Endothelial cell of umbilical vein (primary cell): ENCODE results near the gene OLFM1. TPM values are rescaled to one million over a fixed set of nuclear protein-coding genes. Genes with fewer than 3 reads are reported as not detected.

ENCODE experiments used
- BruUV-seq: library from RNA; stranded (reverse); fragments of 400-500 nt; replicated peaks from 2 replicates; lab custom pipeline; 2021; lab: Mats Ljungman, UMichigan
- CTCF ChIA-PET: fragments of 300-600, 350-600 bp; sonication (Branson Sonifier 250); formaldehyde crosslinking; loops from one replicate; lab custom pipeline; 2021; ENCODE audit warnings: antibody characterized with exemption, inconsistent platforms; lab: Charles Lee
- POLR2A ChIA-PET: fragments of 300-600, 350-600 bp; sonication (Branson Sonifier 250); formaldehyde crosslinking; loops from one replicate; lab custom pipeline; 2021; ENCODE audit warnings: antibody characterized with exemption, inconsistent platforms; lab: Charles Lee
- DNase-seq: peaks from one replicate; pipeline ENCODE4 v3.0.0-alpha.2; 2011; ENCODE audit warnings: low read depth, low spot score
- FAIRE-seq: peaks from 2 replicates; lab custom pipeline; 2011; peaks lifted over from hg19 to GRCh38; lab: Jason Lieb, UNC
- H2AFZ ChIP-seq: 2 replicates; pipeline ENCODE4 v1.6.0; 2012; ENCODE audit warnings: low read depth, low read length, control low read depth, inconsistent platforms
- H3K27ac ChIP-seq: 2 replicates; pipeline ENCODE4 v1.5.1; 2011; ENCODE audit warnings: low read depth, mild to moderate bottlenecking, control low read depth, low read length, moderate library complexity; ENCODE audit not compliant: insufficient read depth
- H3K27me3 ChIP-seq, 2 experiments: 2 replicates each; pipeline versions ENCODE4 v1.6.0 to v1.6.1; 2011; ENCODE audit warnings: low read length in 2 of 2, mixed read lengths in 1 of 2; ENCODE audit not compliant: control insufficient read depth in 2 of 2, insufficient read depth in 2 of 2
- H3K36me3 ChIP-seq, 2 experiments: 2 replicates in 1 of 2; 3 replicates in 1 of 2; pipeline ENCODE4 v1.5.1; 2011; ENCODE audit warnings: low read length in 2 of 2, mild to moderate bottlenecking in 1 of 2, moderate library complexity in 1 of 2; ENCODE audit not compliant: control insufficient read depth in 2 of 2, insufficient read depth in 2 of 2; ENCODE audit errors: extremely low read depth in 1 of 2
- H3K4me1 ChIP-seq: 3 replicates; pipeline ENCODE4 v1.5.1; 2011; ENCODE audit warnings: mild to moderate bottlenecking, low read length; ENCODE audit not compliant: control insufficient read depth, insufficient read depth; ENCODE audit errors: extremely low read depth
- H3K4me2 ChIP-seq: 2 replicates; pipeline ENCODE4 v1.6.1; 2011; ENCODE audit warnings: low read length, control low read depth, mixed read lengths; ENCODE audit not compliant: insufficient read depth
- H3K4me3 ChIP-seq, 3 experiments: fragments of 200-600 bp in 1 of 3; sonication (generic), shearing (Covaris generic) in 1 of 3; replicated peaks in 1 of 3; 2 replicates each; pipeline ENCODE4 v1.5.1; 2011 to 2016; ENCODE audit warnings: control low read depth in 3 of 3, low read length in 3 of 3, mild to moderate bottlenecking in 2 of 3, inconsistent platforms in 1 of 3, low read depth in 1 of 3, moderate library complexity in 1 of 3; ENCODE audit not compliant: insufficient read depth in 1 of 3
- H3K79me2 ChIP-seq: 2 replicates; pipeline ENCODE4 v1.6.0; 2012; ENCODE audit warnings: low read length, inconsistent platforms; ENCODE audit not compliant: control insufficient read depth, insufficient read depth
- H3K9ac ChIP-seq: replicated peaks from 2 replicates; pipeline ENCODE3; 2011; ENCODE audit warnings: low read length, control low read depth; ENCODE audit not compliant: insufficient read depth; ENCODE audit errors: extremely low read depth
- H3K9me1 ChIP-seq: replicated peaks from 3 replicates; pipeline ENCODE4 v1.6.0; 2011; ENCODE audit warnings: mild to moderate bottlenecking, low read length; ENCODE audit not compliant: control insufficient read depth, insufficient read depth; ENCODE audit errors: extremely low read depth
- H3K9me3 ChIP-seq: replicated peaks from 2 replicates; pipeline ENCODE4 v1.5.1; 2012; ENCODE audit warnings: low read length, inconsistent platforms; ENCODE audit not compliant: control insufficient read depth, insufficient read depth
- H4K20me1 ChIP-seq: replicated peaks from 2 replicates; pipeline ENCODE3; 2011; ENCODE audit warnings: mild to moderate bottlenecking, low read length; ENCODE audit not compliant: control insufficient read depth, insufficient read depth; ENCODE audit errors: extremely low read depth
- EZH2 ChIP-seq: IDR thresholded peaks from 2 replicates; pipeline ENCODE4 v1.6.1; 2012; ENCODE audit warnings: borderline replicate concordance, low read depth, mild to moderate bottlenecking, moderate library complexity, low read length, inconsistent platforms; ENCODE audit not compliant: severe bottlenecking
- FOS ChIP-seq: IDR thresholded peaks from 2 replicates; pipeline ENCODE4 v1.6.1; 2011; ENCODE audit warnings: mild to moderate bottlenecking, low read length, moderate library complexity, borderline replicate concordance; ENCODE audit not compliant: insufficient read depth
- GATA2 ChIP-seq: IDR thresholded peaks from 2 replicates; pipeline ENCODE4 v1.7.0; 2011; ENCODE audit warnings: low read depth, mild to moderate bottlenecking, moderate library complexity, mixed read lengths, low read length; ENCODE audit not compliant: insufficient read length, insufficient read depth
- JUN ChIP-seq: IDR thresholded peaks from 2 replicates; pipeline ENCODE4 v1.6.1; 2011; ENCODE audit warnings: borderline replicate concordance, low read depth; ENCODE audit not compliant: insufficient read length, insufficient read depth
- MYC ChIP-seq: IDR thresholded peaks from one replicate; pipeline ENCODE4 v1.6.1; 2011; ENCODE audit warnings: mild to moderate bottlenecking, low read depth, low read length
- POLR2A ChIP-seq: IDR thresholded peaks from 2 replicates; pipeline ENCODE4 v1.6.1; 2012; ENCODE audit warnings: low read depth, mild to moderate bottlenecking, control low read depth, low read length
- POLR2AphosphoS5 ChIP-seq: IDR thresholded peaks from 2 replicates; pipeline ENCODE4 v1.6.1; 2012; ENCODE audit warnings: low read depth, mild to moderate bottlenecking, control low read depth, low read length, moderate library complexity; ENCODE audit not compliant: insufficient read depth
- dilution Hi-C: fragments of 300-500 bp; cut with MboI; formaldehyde crosslinking; loops from one replicate; pipeline ENCODE4 v1.15.0; 2019; ENCODE audit warnings: low sequenced_read_pairs; ENCODE audit not compliant: extremely low pct_ligation_motif_present
- intact Hi-C: fragments of 100-400 bp; cut with micrococcal nuclease; formaldehyde crosslinking; loops from one replicate; pipeline ENCODE4 v1.10.0; 2022
- polyA plus RNA-seq, 4 experiments: library from polyadenylated mRNA; depleted of rRNA in 3 of 4; stranded (reverse) in 3 of 4; unstranded in 1 of 4; fragments of >200 nt; gene quantifications; 2 replicates each; pipeline versions ENCODE4 v1.2.1 to v1.2.3, GENCODE V29; 2011 to 2012; ENCODE audit warnings: missing spikeins in 1 of 4
- total RNA-seq: library from RNA; stranded (reverse); gene quantifications from 2 replicates; pipeline ENCODE4 v1.2.3, GENCODE V29; 2021
- TF ChIP-seq, protein P1 (sequence below), 2 donors: IDR thresholded peaks; 1 replicate in 1 of 2; 2 replicates in 1 of 2; pipeline ENCODE4 v1.5.1; 2011; ENCODE audit warnings: low read length in 2 of 2, mild to moderate bottlenecking in 2 of 2, moderate library complexity in 2 of 2, control low read depth in 1 of 2, inconsistent platforms in 1 of 2, low read depth in 1 of 2; ENCODE audit not compliant: insufficient read depth in 1 of 2; ENCODE audit errors: extremely low read depth in 1 of 2
- TF ChIP-seq, protein P2 (sequence below): IDR thresholded peaks from 2 replicates; pipeline ENCODE4 v1.6.1; 2011; ENCODE audit not compliant: insufficient read depth, insufficient read length

Gene OLFM1
- total and polyA plus RNA-seq, 2 donors (not counting 3 experiments of a cell fraction or from before 2014, with no cell fraction given): 0.07 to 0.95 TPM

DNA sequence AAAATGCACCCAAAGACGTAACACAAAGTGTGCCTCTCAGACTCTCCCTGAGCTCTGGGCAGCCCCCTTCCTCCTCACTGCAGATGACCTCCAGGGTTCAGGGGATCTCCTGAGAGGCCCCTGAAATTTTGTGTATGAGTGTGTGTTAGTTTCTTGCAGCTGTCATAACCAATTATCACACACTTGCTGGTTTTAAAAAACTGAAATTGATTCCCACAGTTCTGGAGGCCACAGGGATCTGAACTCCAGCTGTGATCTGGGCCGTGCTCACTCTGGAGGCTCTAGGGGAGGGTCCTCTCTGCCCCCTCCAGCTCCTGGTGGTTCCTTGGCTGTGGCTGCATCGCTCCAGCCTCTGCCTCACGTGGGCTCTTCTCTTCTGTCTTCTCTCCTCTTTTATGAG is 58.8 kb downstream of the OLFM1 start:
- Histone ChIP-seq H4K20me1 (no peaks in the 10 kb centered on the region), H3K9me1 (no peaks in the 10 kb centered on the region), H3K4me3 (no peak overlapping the region), H3K27ac (no peak overlapping the region), H3K27me3 (no peaks in the 10 kb centered on the region), H3K4me2 (no peak overlapping the region), H3K4me1 (no peaks in the 10 kb centered on the region), H3K9ac (no peak overlapping the region), H3K36me3 (no peaks in the 10 kb centered on the region), H3K9me3 (peaks cover 2% of the 10 kb centered on the region), H2AFZ (no peak overlapping the region), H3K79me2 (no peaks in the 10 kb centered on the region)
- DNase-seq: no peak
- ChIA-PET POLR2A (no interaction called here), CTCF (no interaction called here)
- TF ChIP-seq EZH2 (no peak), JUN (no peak), POLR2AphosphoS5 (no peak), FOS (no peak), GATA2 (no peak), MYC (no peak), POLR2A (no peak)
- dilution Hi-C loops (no loop called here), intact Hi-C loops (no loop called here)
- FAIRE-seq: no peak
- BruUV-seq: no TSS peak

DNA sequence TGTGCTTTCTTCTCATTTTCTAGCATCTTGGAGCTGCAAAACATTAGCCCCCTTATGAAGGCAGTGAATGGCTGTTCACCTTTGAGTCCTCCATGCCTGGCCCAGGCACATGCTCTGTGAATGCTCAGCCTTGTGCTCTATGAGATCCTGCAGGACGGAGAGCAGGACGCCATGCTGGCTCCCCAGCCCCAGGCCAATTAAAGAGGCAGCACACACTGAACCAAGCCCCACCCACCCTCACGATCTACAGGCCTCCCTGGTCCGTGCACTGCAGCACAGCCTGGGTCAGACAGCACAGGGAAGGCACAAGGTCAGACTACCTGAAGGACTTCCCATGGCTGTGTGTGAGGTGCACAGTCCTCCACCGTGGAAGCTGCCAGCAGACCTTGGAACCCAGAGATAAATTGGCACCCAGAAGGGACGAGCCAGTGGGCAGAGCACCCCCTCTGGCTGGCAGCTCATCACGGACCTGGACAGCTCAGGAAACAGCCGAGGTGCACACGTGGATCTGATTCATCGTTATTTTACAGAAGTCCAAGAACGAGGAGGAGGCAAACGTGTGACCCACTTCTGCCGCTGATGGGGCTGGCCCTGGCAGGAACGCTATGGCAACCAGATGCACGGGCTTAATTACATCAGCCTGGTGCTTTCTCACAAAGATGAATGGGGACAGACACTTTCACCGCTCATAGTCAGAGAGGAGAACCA is 59.5 kb downstream of the OLFM1 start:
- no peak overlapping the region for H3K27ac ChIP-seq
- no peaks in the 10 kb centered on the region for H4K20me1 ChIP-seq
- TF ChIP-seq GATA2 (no peak), MYC (no peak), JUN (no peak), EZH2 (no peak), POLR2AphosphoS5 (no peak)
- TF ChIP-seq, protein P1, sequence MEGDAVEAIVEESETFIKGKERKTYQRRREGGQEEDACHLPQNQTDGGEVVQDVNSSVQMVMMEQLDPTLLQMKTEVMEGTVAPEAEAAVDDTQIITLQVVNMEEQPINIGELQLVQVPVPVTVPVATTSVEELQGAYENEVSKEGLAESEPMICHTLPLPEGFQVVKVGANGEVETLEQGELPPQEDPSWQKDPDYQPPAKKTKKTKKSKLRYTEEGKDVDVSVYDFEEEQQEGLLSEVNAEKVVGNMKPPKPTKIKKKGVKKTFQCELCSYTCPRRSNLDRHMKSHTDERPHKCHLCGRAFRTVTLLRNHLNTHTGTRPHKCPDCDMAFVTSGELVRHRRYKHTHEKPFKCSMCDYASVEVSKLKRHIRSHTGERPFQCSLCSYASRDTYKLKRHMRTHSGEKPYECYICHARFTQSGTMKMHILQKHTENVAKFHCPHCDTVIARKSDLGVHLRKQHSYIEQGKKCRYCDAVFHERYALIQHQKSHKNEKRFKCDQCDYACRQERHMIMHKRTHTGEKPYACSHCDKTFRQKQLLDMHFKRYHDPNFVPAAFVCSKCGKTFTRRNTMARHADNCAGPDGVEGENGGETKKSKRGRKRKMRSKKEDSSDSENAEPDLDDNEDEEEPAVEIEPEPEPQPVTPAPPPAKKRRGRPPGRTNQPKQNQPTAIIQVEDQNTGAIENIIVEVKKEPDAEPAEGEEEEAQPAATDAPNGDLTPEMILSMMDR (IDR thresholded peaks at IDR 0.05; ENCODE audit: extremely low read depth in 1 of 2, insufficient read depth in 1 of 2, low read depth in 1 of 2, low read length in 2 of 2): no peak
- TF ChIP-seq, protein P2, sequence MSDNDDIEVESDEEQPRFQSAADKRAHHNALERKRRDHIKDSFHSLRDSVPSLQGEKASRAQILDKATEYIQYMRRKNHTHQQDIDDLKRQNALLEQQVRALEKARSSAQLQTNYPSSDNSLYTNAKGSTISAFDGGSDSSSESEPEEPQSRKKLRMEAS: no peak
- DNase-seq (no peak), FAIRE-seq (no peak)
- ChIA-PET CTCF (no interaction called here), POLR2A (no interaction called here)
- H3K9ac ChIP-seq: no peak overlapping the region
- H3K79me2 ChIP-seq: no peaks in the 10 kb centered on the region
- H3K4me2 ChIP-seq: no peak overlapping the region
- intact Hi-C loops: no loop called here
- H3K9me1 ChIP-seq: no peaks in the 10 kb centered on the region
- no TSS peak for BruUV-seq
- dilution Hi-C loops: no loop called here
- H3K9me3 ChIP-seq: no peaks in the 10 kb centered on the region
- no peaks in the 10 kb centered on the region for H3K27me3 ChIP-seq
- no peaks in the 10 kb centered on the region for H3K4me1 ChIP-seq
- H3K36me3 ChIP-seq: no peaks in the 10 kb centered on the region
- H3K4me3 ChIP-seq: no peak overlapping the region
- no peak overlapping the region for H2AFZ ChIP-seq
